ENCODE data around the gene NUDT9.
A peak's percentile ranks its signal among the peaks of the same experiment; 100 is the strongest.
"Not testable (repeated sequence)": the region's sequence is repeated elsewhere in the genome, so short reads cannot be mapped to it uniquely, and the experiment has no call there.

The NUDT9 gene

GRCh38 chr4:87392183-87392582, 30.2 kb upstream of the NUDT9 start:
- TF ChIP-seq, protein P1, sequence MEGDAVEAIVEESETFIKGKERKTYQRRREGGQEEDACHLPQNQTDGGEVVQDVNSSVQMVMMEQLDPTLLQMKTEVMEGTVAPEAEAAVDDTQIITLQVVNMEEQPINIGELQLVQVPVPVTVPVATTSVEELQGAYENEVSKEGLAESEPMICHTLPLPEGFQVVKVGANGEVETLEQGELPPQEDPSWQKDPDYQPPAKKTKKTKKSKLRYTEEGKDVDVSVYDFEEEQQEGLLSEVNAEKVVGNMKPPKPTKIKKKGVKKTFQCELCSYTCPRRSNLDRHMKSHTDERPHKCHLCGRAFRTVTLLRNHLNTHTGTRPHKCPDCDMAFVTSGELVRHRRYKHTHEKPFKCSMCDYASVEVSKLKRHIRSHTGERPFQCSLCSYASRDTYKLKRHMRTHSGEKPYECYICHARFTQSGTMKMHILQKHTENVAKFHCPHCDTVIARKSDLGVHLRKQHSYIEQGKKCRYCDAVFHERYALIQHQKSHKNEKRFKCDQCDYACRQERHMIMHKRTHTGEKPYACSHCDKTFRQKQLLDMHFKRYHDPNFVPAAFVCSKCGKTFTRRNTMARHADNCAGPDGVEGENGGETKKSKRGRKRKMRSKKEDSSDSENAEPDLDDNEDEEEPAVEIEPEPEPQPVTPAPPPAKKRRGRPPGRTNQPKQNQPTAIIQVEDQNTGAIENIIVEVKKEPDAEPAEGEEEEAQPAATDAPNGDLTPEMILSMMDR (IDR thresholded peaks at IDR 0.05), result no peak
- intact Hi-C loops (cut with DNase I; ENCODE audit: low total_unique reads), result no loop called here
- H3K4me3 ChIP-seq, result peak overlapping the region; percentile 74 to 79

GRCh38 chr4:87395073-87395472, 27.3 kb upstream of the NUDT9 start:
- intact Hi-C loops (cut with DNase I; ENCODE audit: low total_unique reads); H3K36me3 ChIP-seq; DNase-seq; H3K4me1 ChIP-seq; H3K27ac ChIP-seq; H3K27me3 ChIP-seq; H3K9me3 ChIP-seq; H3K4me3 ChIP-seq: not testable (repeated sequence)

More at GRCh38 chr4:87392183-87392582, 30.2 kb upstream of the NUDT9 start:
- H3K4me1 ChIP-seq, result peaks cover 0 to 20% (median 12%) of the 10 kb centered on the region in 4 donors
- no peaks in the 10 kb centered on the region for H3K27me3 ChIP-seq
- H3K36me3 ChIP-seq, result no peaks in the 10 kb centered on the region
- H3K9me3 ChIP-seq, result no peaks in the 10 kb centered on the region
- no peak for DNase-seq
- peak overlapping the region; percentile 92 to 95 for H3K27ac ChIP-seq

DNA sequence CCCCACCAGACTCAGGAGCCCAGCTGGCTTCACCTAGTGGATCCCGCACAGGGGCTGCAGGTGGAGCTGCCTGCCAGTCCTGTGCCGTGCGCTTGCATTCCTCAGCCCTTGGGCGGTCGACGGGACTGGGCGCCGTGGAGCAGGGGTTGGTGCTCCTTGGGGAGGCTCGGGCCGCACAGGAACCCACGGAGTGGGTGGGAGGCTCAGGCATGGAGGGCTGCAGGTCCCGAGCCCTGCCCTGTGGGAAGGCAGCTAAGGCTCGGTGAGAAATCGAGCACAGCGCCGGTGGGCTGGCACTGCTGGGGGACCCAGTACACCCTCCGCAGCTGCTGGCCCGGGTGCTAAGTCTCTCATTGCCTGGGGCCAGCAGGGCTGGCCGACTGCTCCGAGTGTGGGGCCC, 26.5 kb upstream of the NUDT9 start:
- H3K4me1 ChIP-seq; H3K27ac ChIP-seq; H3K27me3 ChIP-seq; intact Hi-C loops (cut with DNase I; ENCODE audit: low total_unique reads); H3K36me3 ChIP-seq; H3K9me3 ChIP-seq; H3K4me3 ChIP-seq; DNase-seq: not testable (repeated sequence)

GRCh38 chr4:87399148-87399547, 23.2 kb upstream of the NUDT9 start:
- TF ChIP-seq, protein P1 (IDR thresholded peaks at IDR 0.05), result no peak
- intact Hi-C loops (cut with DNase I; ENCODE audit: low total_unique reads), result no loop called here
- no peaks in the 10 kb centered on the region for H3K36me3 ChIP-seq
- no peak overlapping the region for H3K27ac ChIP-seq
- no peaks in the 10 kb centered on the region for H3K27me3 ChIP-seq
- no peaks in the 10 kb centered on the region for H3K9me3 ChIP-seq
- no peak overlapping the region for H3K4me3 ChIP-seq
- H3K4me1 ChIP-seq, result no peaks in the 10 kb centered on the region
- no peak for DNase-seq

GRCh38 chr4:87399954-87400353, 22.4 kb upstream of the NUDT9 start:
- H3K4me3 ChIP-seq, result no peak overlapping the region
- no peaks in the 10 kb centered on the region for H3K27me3 ChIP-seq
- intact Hi-C loops (cut with DNase I; ENCODE audit: low total_unique reads), result no loop called here

DNA sequence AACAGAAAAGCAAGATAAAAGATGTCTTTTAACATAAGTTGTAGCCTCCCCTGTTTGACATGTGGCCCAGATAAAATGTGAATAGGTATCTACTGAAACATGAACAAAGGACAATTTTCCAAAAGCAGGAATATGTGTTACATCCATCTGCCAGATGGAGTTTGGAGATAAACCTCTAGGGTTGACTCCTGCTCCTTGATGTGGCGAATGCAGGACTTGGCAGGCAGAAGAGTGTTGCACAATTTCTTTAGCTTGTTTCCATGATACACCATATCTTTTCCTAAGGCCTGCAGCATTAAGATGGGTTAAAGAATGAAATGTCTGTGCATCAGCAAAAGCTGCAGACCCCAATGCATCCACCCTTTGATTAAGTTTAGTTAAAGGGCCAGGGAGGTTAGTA, 18.6 kb upstream of the NUDT9 start:
- H3K27ac ChIP-seq; intact Hi-C loops (cut with DNase I; ENCODE audit: low total_unique reads); H3K9me3 ChIP-seq; H3K4me3 ChIP-seq; H3K4me1 ChIP-seq; H3K27me3 ChIP-seq; H3K36me3 ChIP-seq; DNase-seq: not testable (repeated sequence)

More at GRCh38 chr4:87399954-87400353, 22.4 kb upstream of the NUDT9 start:
- TF ChIP-seq, protein P1 (IDR thresholded peaks at IDR 0.05), result no peak
- Histone ChIP-seq H3K36me3 (no peaks in the 10 kb centered on the region), H3K9me3 (no peaks in the 10 kb centered on the region), H3K4me1 (no peaks in the 10 kb centered on the region), H3K27ac (no peak overlapping the region)
- DNase-seq, result no peak

- no peak for DNase-seq
- no peaks in the 10 kb centered on the region for H3K27me3 ChIP-seq
- no peaks in the 10 kb centered on the region for H3K4me1 ChIP-seq
- H3K36me3 ChIP-seq, result no peaks in the 10 kb centered on the region
- intact Hi-C loops (cut with DNase I; ENCODE audit: low total_unique reads), result no loop called here
- TF ChIP-seq, protein P1 (IDR thresholded peaks at IDR 0.05), result no peak
- no peak overlapping the region for H3K27ac ChIP-seq
- no peak overlapping the region for H3K4me3 ChIP-seq
- H3K9me3 ChIP-seq, result no peaks in the 10 kb centered on the region
These were observed 17.1 kb upstream of the NUDT9 start for GRCh38 chr4:87405211-87405820.
